HG03342 (cell line): ENCODE measurements around the gene CACNA2D2.
"Not testable (repeated sequence)": the region's sequence is repeated elsewhere in the genome, so short reads cannot be mapped to it uniquely, and the experiment has no call there.

ENCODE experiments used
- ATAC-seq: cut with Tn5 transposase; IDR thresholded peaks from one replicate; pipeline ENCODE4 v1.9.1; 2021; ENCODE audit warnings: mild to moderate bottlenecking, moderate library complexity; ENCODE audit not compliant: unreplicated experiment

CACNA2D2 gene

GRCh38 chr3:50530001-50530970 is 26.9 kb upstream of the CACNA2D2 start:
- no peak for ATAC-seq

- no peak for ATAC-seq
These were observed 22.6 kb upstream of the CACNA2D2 start for GRCh38 chr3:50525987-50526386.

GRCh38 chr3:50525191-50525910 is 21.9 kb upstream of the CACNA2D2 start:
- ATAC-seq = no peak

- no peak for ATAC-seq
These were observed 21.3 kb upstream of the CACNA2D2 start for GRCh38 chr3:50524746-50525145.

- ATAC-seq = no peak
These were observed 19.9 kb upstream of the CACNA2D2 start for GRCh38 chr3:50523279-50523811.

- ATAC-seq = no peak
These were observed 18.1 kb upstream of the CACNA2D2 start for GRCh38 chr3:50521572-50521971.

- ATAC-seq = no peak
These were observed 17.4 kb upstream of the CACNA2D2 start for GRCh38 chr3:50520849-50521248.

DNA sequence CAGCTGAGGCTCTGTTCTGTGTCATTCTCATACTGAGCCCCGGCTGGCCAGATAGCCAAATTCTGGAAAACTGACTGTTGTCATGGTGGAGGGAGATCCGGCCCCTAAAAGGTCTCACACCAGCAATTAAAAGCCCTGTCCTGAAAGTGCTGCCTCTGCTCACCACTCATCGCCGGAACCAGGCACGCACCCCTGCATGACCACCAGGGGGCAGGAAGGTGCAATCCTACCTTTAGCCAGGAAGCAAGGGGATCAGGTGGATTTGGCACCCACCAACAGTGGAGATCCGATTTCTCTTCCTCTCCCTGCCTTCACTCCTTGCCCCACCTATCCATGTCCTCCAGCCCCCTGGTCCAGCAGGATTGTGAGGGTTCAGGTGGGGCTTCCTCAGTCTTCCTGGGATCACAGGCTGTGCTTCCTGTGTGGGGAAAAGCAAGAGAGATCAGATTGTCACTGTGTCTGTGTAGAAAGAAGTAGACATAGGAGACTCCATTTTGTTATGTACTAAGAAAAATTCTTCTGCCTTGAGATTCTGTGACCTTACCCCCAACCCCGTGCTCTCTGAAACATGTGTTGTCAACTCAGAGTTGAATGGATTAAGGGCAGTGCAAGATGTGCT is 16.1 kb upstream of the CACNA2D2 start:
- no peak for ATAC-seq

DNA sequence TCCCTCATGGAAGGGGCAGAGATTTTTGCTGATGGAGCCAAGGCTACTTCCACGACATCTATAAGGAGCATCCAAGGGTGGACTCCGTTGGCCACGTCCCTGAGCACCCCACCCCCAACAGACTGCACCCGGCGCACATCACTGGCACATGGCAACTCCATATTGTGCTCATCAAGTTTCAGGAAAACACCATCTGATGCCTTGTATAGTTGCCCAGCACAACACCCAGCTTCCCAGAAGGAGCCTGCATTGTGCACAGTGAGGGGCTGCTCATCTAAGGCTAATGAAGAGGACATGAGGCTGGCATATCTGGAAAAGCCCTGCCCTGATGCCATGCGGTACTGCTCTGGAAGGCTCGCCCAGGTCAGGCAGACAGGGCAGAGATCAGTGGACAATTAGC is 15.0 kb upstream of the CACNA2D2 start:
- ATAC-seq = no peak

GRCh38 chr3:50517721-50518206 is 14.3 kb upstream of the CACNA2D2 start:
- no peak for ATAC-seq

GRCh38 chr3:50516440-50516871 is 13.0 kb upstream of the CACNA2D2 start:
- ATAC-seq = no peak

- ATAC-seq = no peak
These were observed 12.4 kb upstream of the CACNA2D2 start for GRCh38 chr3:50515565-50516439.

- not testable (repeated sequence) for ATAC-seq
These were observed 9.5 kb upstream of the CACNA2D2 start for GRCh38 chr3:50512908-50513307.

DNA sequence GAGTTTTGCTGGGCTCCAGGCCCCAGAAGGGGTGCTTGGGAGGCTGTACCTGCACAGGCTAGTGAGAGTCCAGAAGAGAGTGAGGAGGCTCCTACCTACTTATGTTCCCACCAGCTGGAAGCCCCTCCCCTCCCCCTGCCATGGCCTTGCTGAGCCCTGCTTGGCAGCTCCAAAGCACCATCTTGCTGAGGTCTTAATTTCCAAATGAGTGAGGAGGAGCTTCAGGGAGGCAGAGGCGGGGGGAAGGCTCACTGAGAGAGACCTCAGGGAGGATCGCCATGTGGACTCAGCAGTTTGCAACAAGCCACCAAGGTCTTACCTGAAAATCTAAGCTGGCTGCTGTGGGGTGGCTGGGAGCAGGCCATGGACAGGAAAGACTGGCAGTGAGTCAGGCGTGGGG is 8.7 kb upstream of the CACNA2D2 start:
- ATAC-seq = no peak

- ATAC-seq = no peak
These were observed 6.9 kb upstream of the CACNA2D2 start for GRCh38 chr3:50510325-50510724.

DNA sequence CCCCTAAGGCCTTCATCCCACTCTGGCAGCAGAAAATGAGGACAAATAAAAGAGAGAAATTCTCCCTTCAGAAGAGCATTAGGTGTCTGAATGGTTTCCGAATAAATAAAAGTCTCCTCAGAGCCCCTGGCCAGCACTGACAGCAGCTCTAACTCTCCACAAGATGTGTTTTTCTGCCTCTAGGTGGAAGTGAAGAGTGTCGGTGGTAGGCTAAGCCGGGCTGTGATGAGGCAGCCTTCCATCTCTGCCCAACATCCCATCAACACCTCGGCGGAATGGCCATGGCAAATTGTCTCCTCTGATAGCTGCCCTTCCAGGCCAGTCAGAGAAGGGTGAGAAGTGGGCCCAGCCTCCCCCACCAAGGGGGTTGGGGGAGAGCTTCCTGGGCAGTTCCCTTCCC is 6.3 kb upstream of the CACNA2D2 start:
- no peak for ATAC-seq

- no peak for ATAC-seq
These were observed 5.4 kb upstream of the CACNA2D2 start for GRCh38 chr3:50508821-50509220.

DNA sequence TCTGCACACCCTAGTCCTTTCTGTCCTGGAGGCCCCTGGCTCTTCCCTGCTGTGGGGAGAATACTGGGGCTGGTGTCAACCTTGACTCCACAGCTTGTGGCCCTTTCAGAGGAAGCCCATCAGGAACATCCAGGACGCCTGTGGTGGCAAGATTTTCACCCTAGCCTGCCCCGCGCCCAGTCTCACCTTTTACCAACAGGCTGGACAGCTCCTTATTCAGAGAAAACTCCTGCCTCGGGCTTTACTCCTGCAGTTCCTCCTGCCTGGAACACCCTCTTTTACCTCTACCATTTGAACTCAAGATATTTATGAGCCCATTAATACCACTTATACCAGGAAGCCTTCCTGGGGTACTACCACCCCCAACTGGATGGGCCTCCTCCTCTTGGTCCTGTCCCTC is 2.7 kb upstream of the CACNA2D2 start:
- ATAC-seq = no peak

GRCh38 chr3:50504681-50505080 is 1.2 kb upstream of the CACNA2D2 start:
- no peak for ATAC-seq
